ENCODE results near the gene PCNT.

GRCh38 chr21:46471514-46471913 is 147.6 kb downstream of the PCNT start:
- TF ChIP-seq EP300 (IDR thresholded peaks at IDR 0.05) (no peak), CTCF (IDR thresholded peaks at IDR 0.05) (no peak)

Data from tibial nerve (tissue), 4 donors.